Embryonic facial prominence (tissue), 1 donor: ENCODE measurements around the gene FAT1.

Source experiments
- DNase-seq: peaks from one replicate; pipeline ENCODE4 v3.0.0-alpha.2; 2016; ENCODE audit errors: extremely low spot score

FAT1 gene

GRCh38 chr4:186724058-186724863 is 605 bp upstream of the FAT1 start:
- peak; percentile 21 for DNase-seq

- DNase-seq: no peak
Measured at GRCh38 chr4:186722796-186723291, 812 bp downstream of the FAT1 start.

GRCh38 chr4:186719925-186720694 is 3.5 kb downstream of the FAT1 start:
- DNase-seq: no peak

- DNase-seq: no peak
Measured at GRCh38 chr4:186717556-186717955, 6.1 kb downstream of the FAT1 start.

- no peak for DNase-seq
Measured at GRCh38 chr4:186715077-186715476, 8.6 kb downstream of the FAT1 start.

- DNase-seq: no peak
Measured at GRCh38 chr4:186714006-186714675, 9.5 kb downstream of the FAT1 start.

- DNase-seq: no peak
Measured at GRCh38 chr4:186712690-186713089, 11.0 kb downstream of the FAT1 start.

GRCh38 chr4:186710521-186711119 is 13.0 kb downstream of the FAT1 start:
- no peak for DNase-seq

GRCh38 chr4:186709517-186709916 is 14.1 kb downstream of the FAT1 start:
- DNase-seq: no peak

- no peak for DNase-seq
Measured at GRCh38 chr4:186708554-186708953, 15.1 kb downstream of the FAT1 start.

- DNase-seq: no peak
Measured at GRCh38 chr4:186707996-186708395, 15.7 kb downstream of the FAT1 start.

GRCh38 chr4:186707574-186707973 is 16.1 kb downstream of the FAT1 start:
- no peak for DNase-seq

- no peak for DNase-seq
Measured at GRCh38 chr4:186704057-186704456, 19.6 kb downstream of the FAT1 start.

GRCh38 chr4:186703510-186703909 is 20.1 kb downstream of the FAT1 start:
- no peak for DNase-seq

GRCh38 chr4:186702940-186703339 is 20.7 kb downstream of the FAT1 start:
- no peak for DNase-seq

GRCh38 chr4:186702297-186702696 is 21.4 kb downstream of the FAT1 start:
- no peak for DNase-seq

GRCh38 chr4:186701788-186702187 is 21.9 kb downstream of the FAT1 start:
- no peak for DNase-seq

GRCh38 chr4:186701273-186701672 is 22.4 kb downstream of the FAT1 start:
- DNase-seq: no peak

GRCh38 chr4:186700746-186701145 is 22.9 kb downstream of the FAT1 start:
- DNase-seq: no peak

- DNase-seq: no peak
Measured at GRCh38 chr4:186699881-186700397, 23.7 kb downstream of the FAT1 start.

- DNase-seq: no peak
Measured at GRCh38 chr4:186699298-186699697, 24.4 kb downstream of the FAT1 start.

- no peak for DNase-seq
Measured at GRCh38 chr4:186698525-186698924, 25.1 kb downstream of the FAT1 start.
